Naive thymus-derived CD4-positive, alpha-beta T cell (primary cell): ENCODE measurements around the gene SCAND1. TPM values are rescaled to one million over a fixed set of nuclear protein-coding genes. Genes with fewer than 3 reads are reported as not detected.
A peak's percentile ranks its signal among the peaks of the same experiment; 100 is the strongest.

Experiments
- ATAC-seq: fragments of 150-1000 bp; cut with Tn5 transposase; 2 replicates; pipeline ENCODE4 v1.10.0; 2021; ENCODE audit warnings: mild to moderate bottlenecking, moderate library complexity
- CTCF ChIA-PET: fragments of 350-600 bp; sonication (Branson Sonifier 250); formaldehyde crosslinking; loops from one replicate; lab custom pipeline; 2021; ENCODE audit warnings: antibody characterized with exemption; lab: Charles Lee
- POLR2A ChIA-PET: fragments of 350-600 bp; sonication (Branson Sonifier 250); formaldehyde crosslinking; loops from one replicate; lab custom pipeline; 2021; ENCODE audit warnings: antibody characterized with exemption, inconsistent platforms; lab: Charles Lee
- DNase-seq, 9 donors: peaks; one replicate each; pipeline versions ENCODE4 v3.0.0 to v3.0.0-alpha.2; 2020 to 2022; ENCODE audit warnings: mixed read lengths in 1 of 9
- H3K27ac ChIP-seq: one replicate; pipeline ENCODE4 v1.7.0; 2013; ENCODE audit warnings: mild to moderate bottlenecking, low read depth, low read length, moderate library complexity
- H3K27me3 ChIP-seq, 2 donors: one replicate each; pipeline ENCODE4 v1.7.0; 2013; ENCODE audit warnings: low read length in 2 of 2, mild to moderate bottlenecking in 2 of 2, moderate library complexity in 2 of 2; ENCODE audit not compliant: control insufficient read depth in 2 of 2, insufficient read depth in 2 of 2
- H3K36me3 ChIP-seq, 3 experiments: 1 replicate in 2 of 3; 2 replicates in 1 of 3; pipeline ENCODE4 v1.7.0; 2013; ENCODE audit warnings: low read length in 3 of 3, mild to moderate bottlenecking in 3 of 3, moderate library complexity in 1 of 3; ENCODE audit not compliant: insufficient read depth in 3 of 3, control insufficient read depth in 2 of 3
- H3K4me1 ChIP-seq, 2 donors: one replicate each; pipeline ENCODE4 v1.7.0; 2013; ENCODE audit warnings: low read length in 2 of 2, mild to moderate bottlenecking in 2 of 2, moderate library complexity in 1 of 2; ENCODE audit not compliant: control insufficient read depth in 2 of 2, insufficient read depth in 2 of 2
- H3K4me3 ChIP-seq: 2 replicates; pipeline ENCODE4 v1.7.0; 2013; ENCODE audit warnings: mild to moderate bottlenecking, low read length
- H3K9me3 ChIP-seq, 3 experiments: 1 replicate in 2 of 3; 2 replicates in 1 of 3; pipeline ENCODE4 v1.7.0; 2013; ENCODE audit warnings: low read length in 3 of 3; ENCODE audit not compliant: control insufficient read depth in 2 of 3
- H3K27ac Mint-ChIP-seq, 9 donors: one replicate each; pipeline ENCODE4 v1.8.0; 2020 to 2022; ENCODE audit warnings: mixed read lengths in 9 of 9, mild to moderate bottlenecking in 8 of 9, moderate library complexity in 5 of 9, inconsistent platforms in 2 of 9
- H3K27me3 Mint-ChIP-seq, 5 donors: one replicate each; pipeline ENCODE4 v1.8.0; 2021 to 2022; ENCODE audit warnings: mixed read lengths in 5 of 5, mild to moderate bottlenecking in 1 of 5
- H3K36me3 Mint-ChIP-seq, 5 donors: one replicate each; pipeline ENCODE4 v1.8.0; 2020 to 2022; ENCODE audit warnings: mixed read lengths in 5 of 5, mild to moderate bottlenecking in 3 of 5, inconsistent platforms in 1 of 5
- H3K4me1 Mint-ChIP-seq, 7 donors: one replicate each; pipeline ENCODE4 v1.8.0; 2020 to 2022; ENCODE audit warnings: mixed read lengths in 7 of 7, mild to moderate bottlenecking in 3 of 7, inconsistent platforms in 1 of 7
- H3K4me3 Mint-ChIP-seq, 10 donors: one replicate each; pipeline ENCODE4 v1.8.0; 2020 to 2022; ENCODE audit warnings: mild to moderate bottlenecking in 10 of 10, mixed read lengths in 10 of 10, moderate library complexity in 6 of 10, inconsistent platforms in 2 of 10
- H3K9me3 Mint-ChIP-seq, 11 donors: one replicate each; pipeline ENCODE4 v1.8.0; 2020 to 2022; ENCODE audit warnings: mixed read lengths in 11 of 11, mild to moderate bottlenecking in 4 of 11, inconsistent platforms in 1 of 11, moderate library complexity in 1 of 11
- intact Hi-C, 2 donors: fragments of 100-400 bp; cut with micrococcal nuclease; formaldehyde crosslinking; loops; one replicate each; pipeline ENCODE4 v1.15.1; 2023
- polyA plus RNA-seq, 2 donors: library from polyadenylated mRNA; unstranded; fragments of 300-500 nt; fragmentation: Illumina TruSeq; gene quantifications; one replicate each; pipeline ENCODE4 v1.2.3, GENCODE V29; 2021
- total RNA-seq, 6 experiments: library from RNA in 5 of 6; stranded (reverse) in 5 of 6; gene quantifications; 1 replicate in 5 of 6; 2 replicates in 1 of 6; pipeline ENCODE4 v1.2.3 and lab custom pipeline; 2021 to 2026

SCAND1 gene
- total and polyA plus RNA-seq, 7 experiments from 2014 or later: 41.8 to 212 (median 54.2) TPM

GRCh38 chr20:35920523-35920922 is 33.8 kb downstream of the SCAND1 start:
- intact Hi-C loops: no loop called here
- POLR2A ChIA-PET: no interaction called here
- no peak for DNase-seq
- Histone ChIP-seq H3K27ac (no peak overlapping the region), H3K4me3 (no peak overlapping the region), H3K27me3 (no peaks in the 10 kb centered on the region), H3K9me3 (no peaks in the 10 kb centered on the region), H3K36me3 (peaks cover 9 to 51% (median 21%) of the 10 kb centered on the region in 3 experiments), H3K4me1 (no peaks in the 10 kb centered on the region)
- CTCF ChIA-PET: no interaction called here
- Mint-ChIP-seq H3K9me3 (no peaks in the 10 kb centered on the region), H3K36me3 (peaks cover 9 to 35% (median 12%) of the 10 kb centered on the region in 5 donors), H3K4me1 (no peaks in the 10 kb centered on the region), H3K4me3 (no peak overlapping the region), H3K27ac (peak overlapping the region in 2 of 9 donors; percentile 9 to 55), H3K27me3 (no peaks in the 10 kb centered on the region)
- no peak for ATAC-seq

- intact Hi-C loops: no loop called here
- Mint-ChIP-seq H3K27me3 (no peaks in the 10 kb centered on the region), H3K27ac (peak overlapping the region in 3 of 9 donors; percentile 32 to 54 (median 38)), H3K9me3 (no peaks in the 10 kb centered on the region), H3K4me1 (peaks cover 0 to 5% (median 0%) of the 10 kb centered on the region in 7 donors), H3K4me3 (no peak overlapping the region), H3K36me3 (peaks cover 12 to 44% (median 18%) of the 10 kb centered on the region in 5 donors)
- Histone ChIP-seq H3K27ac (no peak overlapping the region), H3K9me3 (no peaks in the 10 kb centered on the region), H3K4me1 (no peaks in the 10 kb centered on the region), H3K27me3 (no peaks in the 10 kb centered on the region), H3K36me3 (peaks cover 17 to 60% (median 28%) of the 10 kb centered on the region in 3 experiments), H3K4me3 (no peak overlapping the region)
- no peak for DNase-seq
- ATAC-seq: no peak
- ChIA-PET CTCF (no interaction called here), POLR2A (no interaction called here)
Measured at GRCh38 chr20:35918021-35918420, 36.3 kb downstream of the SCAND1 start.

- H3K4me3 Mint-ChIP-seq: no peak overlapping the region
- Histone ChIP-seq H3K36me3 (peaks cover 17 to 65% (median 28%) of the 10 kb centered on the region in 3 experiments), H3K9me3 (no peaks in the 10 kb centered on the region), H3K27me3 (no peaks in the 10 kb centered on the region), H3K27ac (no peak overlapping the region), H3K4me3 (no peak overlapping the region), H3K4me1 (no peaks in the 10 kb centered on the region)
- ChIA-PET CTCF (no interaction called here), POLR2A (no interaction called here)
- H3K9me3 Mint-ChIP-seq: no peaks in the 10 kb centered on the region
- intact Hi-C loops: no loop called here
- ATAC-seq: no peak
- no peaks in the 10 kb centered on the region for H3K27me3 Mint-ChIP-seq
- peak overlapping the region in 1 of 9 donors; percentile 17 for H3K27ac Mint-ChIP-seq
- peaks cover 15 to 51% (median 18%) of the 10 kb centered on the region in 5 donors for H3K36me3 Mint-ChIP-seq
- DNase-seq: no peak
- peaks cover 0 to 5% (median 0%) of the 10 kb centered on the region in 7 donors for H3K4me1 Mint-ChIP-seq
Measured at GRCh38 chr20:35917077-35917476, 37.2 kb downstream of the SCAND1 start.

GRCh38 chr20:35912881-35913280 is 41.4 kb downstream of the SCAND1 start:
- H3K27ac ChIP-seq: no peak overlapping the region
- H3K4me3 ChIP-seq: no peak overlapping the region
- H3K4me3 Mint-ChIP-seq: no peak overlapping the region
- H3K27ac Mint-ChIP-seq: peak overlapping the region in 2 of 9 donors; percentile 13 to 69
- peaks cover 4 to 16% (median 7%) of the 10 kb centered on the region in 7 donors for H3K4me1 Mint-ChIP-seq
- ATAC-seq (no peak), DNase-seq (no peak)
- ChIA-PET CTCF (no interaction called here), POLR2A (no interaction called here)
- no peaks in the 10 kb centered on the region for H3K27me3 ChIP-seq
- intact Hi-C loops: no loop called here
- H3K4me1 ChIP-seq: no peaks in the 10 kb centered on the region
- no peaks in the 10 kb centered on the region for H3K27me3 Mint-ChIP-seq
- no peaks in the 10 kb centered on the region for H3K9me3 Mint-ChIP-seq
- no peaks in the 10 kb centered on the region for H3K9me3 ChIP-seq
- H3K36me3 ChIP-seq: peaks cover 13 to 68% (median 16%) of the 10 kb centered on the region in 3 experiments
- H3K36me3 Mint-ChIP-seq: peaks cover 12 to 37% (median 15%) of the 10 kb centered on the region in 5 donors

GRCh38 chr20:35910254-35910653 is 44.0 kb downstream of the SCAND1 start:
- H3K36me3 ChIP-seq: peaks cover 7 to 72% (median 15%) of the 10 kb centered on the region in 3 experiments
- no peak overlapping the region for H3K4me3 ChIP-seq
- no peaks in the 10 kb centered on the region for H3K9me3 ChIP-seq
- H3K27ac Mint-ChIP-seq: peak overlapping the region in 2 of 9 donors; percentile 44 to 65
- ChIA-PET POLR2A (no interaction called here), CTCF (no interaction called here)
- peaks cover 11 to 45% (median 21%) of the 10 kb centered on the region in 5 donors for H3K36me3 Mint-ChIP-seq
- H3K4me1 Mint-ChIP-seq: peaks cover 16 to 29% (median 18%) of the 10 kb centered on the region in 7 donors
- H3K27me3 Mint-ChIP-seq: no peaks in the 10 kb centered on the region
- H3K9me3 Mint-ChIP-seq: no peaks in the 10 kb centered on the region
- ATAC-seq (no peak), DNase-seq (no peak)
- H3K27me3 ChIP-seq: no peaks in the 10 kb centered on the region
- no peak overlapping the region for H3K4me3 Mint-ChIP-seq
- no peak overlapping the region for H3K27ac ChIP-seq
- intact Hi-C loops: no loop called here
- no peaks in the 10 kb centered on the region for H3K4me1 ChIP-seq

- Histone ChIP-seq H3K27ac (no peak overlapping the region), H3K36me3 (peaks cover 7 to 76% (median 17%) of the 10 kb centered on the region in 3 experiments), H3K4me1 (no peaks in the 10 kb centered on the region), H3K4me3 (no peak overlapping the region), H3K27me3 (no peaks in the 10 kb centered on the region), H3K9me3 (no peaks in the 10 kb centered on the region)
- CTCF ChIA-PET: interaction anchor here (0.7 kb wide), 1 partner anchor 473 kb away, joined by 3 read pairs; no protein-coding TSS in a partner anchor
- peaks cover 18 to 33% (median 23%) of the 10 kb centered on the region in 7 donors for H3K4me1 Mint-ChIP-seq
- POLR2A ChIA-PET: interaction anchor here (1.1 kb wide), 1 partner anchor 167 kb away, joined by 3 read pairs; the partner anchor contains the start of gene RBM39
- H3K36me3 Mint-ChIP-seq: peaks cover 11 to 50% (median 26%) of the 10 kb centered on the region in 5 donors
- ATAC-seq (no peak), DNase-seq (no peak)
- no peaks in the 10 kb centered on the region for H3K9me3 Mint-ChIP-seq
- H3K27ac Mint-ChIP-seq: peak overlapping the region in 5 of 9 donors; percentile 36 to 56 (median 41)
- no peaks in the 10 kb centered on the region for H3K27me3 Mint-ChIP-seq
- intact Hi-C loops: no loop called here
- no peak overlapping the region for H3K4me3 Mint-ChIP-seq
Measured at GRCh38 chr20:35909796-35910195, 44.5 kb downstream of the SCAND1 start.

GRCh38 chr20:35909176-35909575 is 45.1 kb downstream of the SCAND1 start:
- no peak for DNase-seq
- no peak for ATAC-seq
- Histone ChIP-seq H3K4me3 (no peak overlapping the region), H3K9me3 (no peaks in the 10 kb centered on the region), H3K4me1 (no peaks in the 10 kb centered on the region), H3K36me3 (peaks cover 6 to 71% (median 17%) of the 10 kb centered on the region in 3 experiments), H3K27ac (no peak overlapping the region), H3K27me3 (no peaks in the 10 kb centered on the region)
- peak overlapping the region in 4 of 9 donors; percentile 36 to 65 (median 39) for H3K27ac Mint-ChIP-seq
- H3K9me3 Mint-ChIP-seq: no peaks in the 10 kb centered on the region
- peaks cover 22 to 37% (median 26%) of the 10 kb centered on the region in 7 donors for H3K4me1 Mint-ChIP-seq
- H3K36me3 Mint-ChIP-seq: peaks cover 11 to 50% (median 30%) of the 10 kb centered on the region in 5 donors
- POLR2A ChIA-PET: interaction anchor here (0.6 to 1.1 kb wide), 2 partner anchors 45 to 167 kb away, joined by 3 read pairs; partner anchors contain the start of genes RBM39 and SCAND1
- CTCF ChIA-PET: interaction anchor here (0.7 kb wide), 1 partner anchor 472 kb away, joined by 3 read pairs; no protein-coding TSS in a partner anchor
- no peaks in the 10 kb centered on the region for H3K27me3 Mint-ChIP-seq
- no peak overlapping the region for H3K4me3 Mint-ChIP-seq
- intact Hi-C loops: no loop called here
